ENCODE measurements around the gene SLC25A27. TPM values are rescaled to one million over a fixed set of nuclear protein-coding genes. Genes with fewer than 3 reads are reported as not detected.

Gene SLC25A27
- total RNA-seq, 1 donor from 2014 or later: 40.5 TPM

DNA sequence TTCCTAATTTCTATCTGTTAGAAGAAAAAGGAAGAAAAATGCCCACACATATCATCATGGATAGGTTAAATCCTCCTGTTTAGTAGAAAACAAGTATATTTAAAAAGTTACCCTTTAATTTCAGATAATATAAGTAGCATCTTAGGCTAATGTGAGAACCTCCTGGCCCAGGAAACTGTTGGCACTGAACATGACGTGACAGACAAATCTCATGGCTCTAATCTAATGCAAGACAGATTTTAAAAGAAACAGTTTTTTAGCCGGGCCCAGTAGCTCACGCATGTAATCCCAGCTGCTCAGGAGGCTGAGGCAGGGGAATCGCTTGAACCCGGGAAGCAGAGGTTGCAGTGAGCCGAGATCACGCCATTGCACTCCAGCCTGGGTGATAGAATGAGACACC lies 23.1 kb upstream of the SLC25A27 start:
- Mint-ChIP-seq H3K27ac (no peak overlapping the region), H3K36me3 (peaks cover 2% of the 10 kb centered on the region)

DNA sequence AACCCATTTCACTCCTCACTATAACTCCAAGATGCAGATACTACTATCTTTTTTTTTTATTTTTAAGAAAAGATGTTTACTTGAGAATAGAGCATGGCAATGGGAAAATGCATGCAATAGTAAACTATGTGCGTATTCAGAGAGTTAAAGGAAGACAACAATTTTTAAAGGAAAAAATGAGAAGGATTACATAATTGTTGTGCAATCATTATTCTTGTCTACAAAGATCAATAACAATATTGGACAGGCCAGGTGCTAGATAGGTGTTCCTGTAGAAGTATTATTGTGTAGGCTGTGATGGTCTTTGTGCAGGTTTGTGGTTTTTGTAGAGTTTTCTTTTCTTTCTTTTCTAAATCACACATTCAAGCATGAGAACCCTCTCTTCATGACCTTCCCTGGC lies 20.7 kb upstream of the SLC25A27 start:
- Mint-ChIP-seq H3K4me1 (peaks cover 6% of the 10 kb centered on the region), H3K9me3 (no peaks in the 10 kb centered on the region), H3K36me3 (peaks cover 3% of the 10 kb centered on the region), H3K4me3 (no peak overlapping the region), H3K27ac (no peak overlapping the region), H3K27me3 (ENCODE audit: low read depth) (no peaks in the 10 kb centered on the region)
- no peak for DNase-seq (ENCODE audit: low spot score in 2 of 2, unreplicated experiment in 2 of 2)
- TF ChIP-seq, protein P1, sequence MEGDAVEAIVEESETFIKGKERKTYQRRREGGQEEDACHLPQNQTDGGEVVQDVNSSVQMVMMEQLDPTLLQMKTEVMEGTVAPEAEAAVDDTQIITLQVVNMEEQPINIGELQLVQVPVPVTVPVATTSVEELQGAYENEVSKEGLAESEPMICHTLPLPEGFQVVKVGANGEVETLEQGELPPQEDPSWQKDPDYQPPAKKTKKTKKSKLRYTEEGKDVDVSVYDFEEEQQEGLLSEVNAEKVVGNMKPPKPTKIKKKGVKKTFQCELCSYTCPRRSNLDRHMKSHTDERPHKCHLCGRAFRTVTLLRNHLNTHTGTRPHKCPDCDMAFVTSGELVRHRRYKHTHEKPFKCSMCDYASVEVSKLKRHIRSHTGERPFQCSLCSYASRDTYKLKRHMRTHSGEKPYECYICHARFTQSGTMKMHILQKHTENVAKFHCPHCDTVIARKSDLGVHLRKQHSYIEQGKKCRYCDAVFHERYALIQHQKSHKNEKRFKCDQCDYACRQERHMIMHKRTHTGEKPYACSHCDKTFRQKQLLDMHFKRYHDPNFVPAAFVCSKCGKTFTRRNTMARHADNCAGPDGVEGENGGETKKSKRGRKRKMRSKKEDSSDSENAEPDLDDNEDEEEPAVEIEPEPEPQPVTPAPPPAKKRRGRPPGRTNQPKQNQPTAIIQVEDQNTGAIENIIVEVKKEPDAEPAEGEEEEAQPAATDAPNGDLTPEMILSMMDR (IDR thresholded peaks at IDR 0.05; ENCODE audit: unreplicated experiment): no peak

More for the DNA sequence above, 23.1 kb upstream of the SLC25A27 start:
- H3K9me3 Mint-ChIP-seq: no peaks in the 10 kb centered on the region
- H3K4me3 Mint-ChIP-seq: no peak overlapping the region
- DNase-seq (ENCODE audit: low spot score in 2 of 2, unreplicated experiment in 2 of 2): no peak
- H3K4me1 Mint-ChIP-seq: peaks cover 8% of the 10 kb centered on the region
- TF ChIP-seq, protein P1 (IDR thresholded peaks at IDR 0.05; ENCODE audit: unreplicated experiment): no peak
- H3K27me3 Mint-ChIP-seq (ENCODE audit: low read depth): no peaks in the 10 kb centered on the region

GRCh38 chr6:46635462-46635861 lies 17.3 kb upstream of the SLC25A27 start:
- DNase-seq (ENCODE audit: low spot score in 2 of 2, unreplicated experiment in 2 of 2): no peak
- Mint-ChIP-seq H3K27me3 (ENCODE audit: low read depth) (no peaks in the 10 kb centered on the region), H3K27ac (no peak overlapping the region), H3K4me3 (no peak overlapping the region), H3K36me3 (peaks cover 3% of the 10 kb centered on the region), H3K9me3 (no peaks in the 10 kb centered on the region), H3K4me1 (no peaks in the 10 kb centered on the region)
- TF ChIP-seq, protein P1 (IDR thresholded peaks at IDR 0.05; ENCODE audit: unreplicated experiment): no peak

GRCh38 chr6:46637145-46637544 lies 15.6 kb upstream of the SLC25A27 start:
- H3K9me3 Mint-ChIP-seq: no peaks in the 10 kb centered on the region
- H3K36me3 Mint-ChIP-seq: peaks cover 3% of the 10 kb centered on the region
- no peaks in the 10 kb centered on the region for H3K4me1 Mint-ChIP-seq
- H3K27ac Mint-ChIP-seq: no peak overlapping the region
- no peaks in the 10 kb centered on the region for H3K27me3 Mint-ChIP-seq (ENCODE audit: low read depth)
- TF ChIP-seq, protein P1 (IDR thresholded peaks at IDR 0.05; ENCODE audit: unreplicated experiment): no peak
- no peak overlapping the region for H3K4me3 Mint-ChIP-seq
- DNase-seq (ENCODE audit: low spot score in 2 of 2, unreplicated experiment in 2 of 2): no peak

- H3K27me3 Mint-ChIP-seq (ENCODE audit: low read depth): no peaks in the 10 kb centered on the region
- H3K27ac Mint-ChIP-seq: no peak overlapping the region
- no peak for DNase-seq (ENCODE audit: low spot score in 2 of 2, unreplicated experiment in 2 of 2)
- TF ChIP-seq, protein P1 (IDR thresholded peaks at IDR 0.05; ENCODE audit: unreplicated experiment): no peak
- H3K9me3 Mint-ChIP-seq: no peaks in the 10 kb centered on the region
- H3K4me3 Mint-ChIP-seq: no peak overlapping the region
- peaks cover 3% of the 10 kb centered on the region for H3K36me3 Mint-ChIP-seq
- no peaks in the 10 kb centered on the region for H3K4me1 Mint-ChIP-seq
Observed at GRCh38 chr6:46637933-46638332, 14.8 kb upstream of the SLC25A27 start.

- H3K27me3 Mint-ChIP-seq (ENCODE audit: low read depth): no peaks in the 10 kb centered on the region
- H3K4me1 Mint-ChIP-seq: no peaks in the 10 kb centered on the region
- DNase-seq (ENCODE audit: low spot score in 2 of 2, unreplicated experiment in 2 of 2): no peak
- TF ChIP-seq, protein P1 (IDR thresholded peaks at IDR 0.05; ENCODE audit: unreplicated experiment): no peak
- no peak overlapping the region for H3K27ac Mint-ChIP-seq
- H3K36me3 Mint-ChIP-seq: peaks cover 3% of the 10 kb centered on the region
- H3K4me3 Mint-ChIP-seq: no peak overlapping the region
- no peaks in the 10 kb centered on the region for H3K9me3 Mint-ChIP-seq
Observed at GRCh38 chr6:46638650-46639049, 14.1 kb upstream of the SLC25A27 start.
